Endothelial cell of umbilical vein (primary cell): ENCODE results near the gene APBB2. TPM values are rescaled to one million over a fixed set of nuclear protein-coding genes. Genes with fewer than 3 reads are reported as not detected.

ENCODE experiments used
- BruUV-seq: library from RNA; stranded (reverse); fragments of 400-500 nt; replicated peaks from 2 replicates; lab custom pipeline; 2021; lab: Mats Ljungman, UMichigan
- CTCF ChIA-PET: fragments of 300-600, 350-600 bp; sonication (Branson Sonifier 250); formaldehyde crosslinking; loops from one replicate; lab custom pipeline; 2021; ENCODE audit warnings: antibody characterized with exemption, inconsistent platforms; lab: Charles Lee
- POLR2A ChIA-PET: fragments of 300-600, 350-600 bp; sonication (Branson Sonifier 250); formaldehyde crosslinking; loops from one replicate; lab custom pipeline; 2021; ENCODE audit warnings: antibody characterized with exemption, inconsistent platforms; lab: Charles Lee
- DNase-seq: peaks from one replicate; pipeline ENCODE4 v3.0.0-alpha.2; 2011; ENCODE audit warnings: low read depth, low spot score
- FAIRE-seq: peaks from 2 replicates; lab custom pipeline; 2011; peaks lifted over from hg19 to GRCh38; lab: Jason Lieb, UNC
- H2AFZ ChIP-seq: 2 replicates; pipeline ENCODE4 v1.6.0; 2012; ENCODE audit warnings: low read depth, low read length, control low read depth, inconsistent platforms
- H3K27ac ChIP-seq: 2 replicates; pipeline ENCODE4 v1.5.1; 2011; ENCODE audit warnings: low read depth, mild to moderate bottlenecking, control low read depth, low read length, moderate library complexity; ENCODE audit not compliant: insufficient read depth
- H3K27me3 ChIP-seq, 2 experiments: 2 replicates each; pipeline versions ENCODE4 v1.6.0 to v1.6.1; 2011; ENCODE audit warnings: low read length in 2 of 2, mixed read lengths in 1 of 2; ENCODE audit not compliant: control insufficient read depth in 2 of 2, insufficient read depth in 2 of 2
- H3K36me3 ChIP-seq, 2 experiments: 2 replicates in 1 of 2; 3 replicates in 1 of 2; pipeline ENCODE4 v1.5.1; 2011; ENCODE audit warnings: low read length in 2 of 2, mild to moderate bottlenecking in 1 of 2, moderate library complexity in 1 of 2; ENCODE audit not compliant: control insufficient read depth in 2 of 2, insufficient read depth in 2 of 2; ENCODE audit errors: extremely low read depth in 1 of 2
- H3K4me1 ChIP-seq: 3 replicates; pipeline ENCODE4 v1.5.1; 2011; ENCODE audit warnings: mild to moderate bottlenecking, low read length; ENCODE audit not compliant: control insufficient read depth, insufficient read depth; ENCODE audit errors: extremely low read depth
- H3K4me2 ChIP-seq: 2 replicates; pipeline ENCODE4 v1.6.1; 2011; ENCODE audit warnings: low read length, control low read depth, mixed read lengths; ENCODE audit not compliant: insufficient read depth
- H3K4me3 ChIP-seq, 3 experiments: fragments of 200-600 bp in 1 of 3; sonication (generic), shearing (Covaris generic) in 1 of 3; replicated peaks in 1 of 3; 2 replicates each; pipeline ENCODE4 v1.5.1; 2011 to 2016; ENCODE audit warnings: control low read depth in 3 of 3, low read length in 3 of 3, mild to moderate bottlenecking in 2 of 3, inconsistent platforms in 1 of 3, low read depth in 1 of 3, moderate library complexity in 1 of 3; ENCODE audit not compliant: insufficient read depth in 1 of 3
- H3K79me2 ChIP-seq: 2 replicates; pipeline ENCODE4 v1.6.0; 2012; ENCODE audit warnings: low read length, inconsistent platforms; ENCODE audit not compliant: control insufficient read depth, insufficient read depth
- H3K9ac ChIP-seq: replicated peaks from 2 replicates; pipeline ENCODE3; 2011; ENCODE audit warnings: low read length, control low read depth; ENCODE audit not compliant: insufficient read depth; ENCODE audit errors: extremely low read depth
- H3K9me1 ChIP-seq: replicated peaks from 3 replicates; pipeline ENCODE4 v1.6.0; 2011; ENCODE audit warnings: mild to moderate bottlenecking, low read length; ENCODE audit not compliant: control insufficient read depth, insufficient read depth; ENCODE audit errors: extremely low read depth
- H3K9me3 ChIP-seq: replicated peaks from 2 replicates; pipeline ENCODE4 v1.5.1; 2012; ENCODE audit warnings: low read length, inconsistent platforms; ENCODE audit not compliant: control insufficient read depth, insufficient read depth
- H4K20me1 ChIP-seq: replicated peaks from 2 replicates; pipeline ENCODE3; 2011; ENCODE audit warnings: mild to moderate bottlenecking, low read length; ENCODE audit not compliant: control insufficient read depth, insufficient read depth; ENCODE audit errors: extremely low read depth
- EZH2 ChIP-seq: IDR thresholded peaks from 2 replicates; pipeline ENCODE4 v1.6.1; 2012; ENCODE audit warnings: borderline replicate concordance, low read depth, mild to moderate bottlenecking, moderate library complexity, low read length, inconsistent platforms; ENCODE audit not compliant: severe bottlenecking
- FOS ChIP-seq: IDR thresholded peaks from 2 replicates; pipeline ENCODE4 v1.6.1; 2011; ENCODE audit warnings: mild to moderate bottlenecking, low read length, moderate library complexity, borderline replicate concordance; ENCODE audit not compliant: insufficient read depth
- GATA2 ChIP-seq: IDR thresholded peaks from 2 replicates; pipeline ENCODE4 v1.7.0; 2011; ENCODE audit warnings: low read depth, mild to moderate bottlenecking, moderate library complexity, mixed read lengths, low read length; ENCODE audit not compliant: insufficient read length, insufficient read depth
- JUN ChIP-seq: IDR thresholded peaks from 2 replicates; pipeline ENCODE4 v1.6.1; 2011; ENCODE audit warnings: borderline replicate concordance, low read depth; ENCODE audit not compliant: insufficient read length, insufficient read depth
- MYC ChIP-seq: IDR thresholded peaks from one replicate; pipeline ENCODE4 v1.6.1; 2011; ENCODE audit warnings: mild to moderate bottlenecking, low read depth, low read length
- POLR2A ChIP-seq: IDR thresholded peaks from 2 replicates; pipeline ENCODE4 v1.6.1; 2012; ENCODE audit warnings: low read depth, mild to moderate bottlenecking, control low read depth, low read length
- POLR2AphosphoS5 ChIP-seq: IDR thresholded peaks from 2 replicates; pipeline ENCODE4 v1.6.1; 2012; ENCODE audit warnings: low read depth, mild to moderate bottlenecking, control low read depth, low read length, moderate library complexity; ENCODE audit not compliant: insufficient read depth
- dilution Hi-C: fragments of 300-500 bp; cut with MboI; formaldehyde crosslinking; loops from one replicate; pipeline ENCODE4 v1.15.0; 2019; ENCODE audit warnings: low sequenced_read_pairs; ENCODE audit not compliant: extremely low pct_ligation_motif_present
- intact Hi-C: fragments of 100-400 bp; cut with micrococcal nuclease; formaldehyde crosslinking; loops from one replicate; pipeline ENCODE4 v1.10.0; 2022
- polyA plus RNA-seq, 4 experiments: library from polyadenylated mRNA; depleted of rRNA in 3 of 4; stranded (reverse) in 3 of 4; unstranded in 1 of 4; fragments of >200 nt; gene quantifications; 2 replicates each; pipeline versions ENCODE4 v1.2.1 to v1.2.3, GENCODE V29; 2011 to 2012; ENCODE audit warnings: missing spikeins in 1 of 4
- total RNA-seq: library from RNA; stranded (reverse); gene quantifications from 2 replicates; pipeline ENCODE4 v1.2.3, GENCODE V29; 2021
- TF ChIP-seq, protein P1 (sequence below): IDR thresholded peaks from 2 replicates; pipeline ENCODE4 v1.6.1; 2011; ENCODE audit not compliant: insufficient read depth, insufficient read length
- TF ChIP-seq, protein P2 (sequence below), 2 donors: IDR thresholded peaks; 1 replicate in 1 of 2; 2 replicates in 1 of 2; pipeline ENCODE4 v1.5.1; 2011; ENCODE audit warnings: low read length in 2 of 2, mild to moderate bottlenecking in 2 of 2, moderate library complexity in 2 of 2, control low read depth in 1 of 2, inconsistent platforms in 1 of 2, low read depth in 1 of 2; ENCODE audit not compliant: insufficient read depth in 1 of 2; ENCODE audit errors: extremely low read depth in 1 of 2

Gene APBB2
- total and polyA plus RNA-seq, 2 donors (not counting 3 experiments of a cell fraction or from before 2014, with no cell fraction given): 79.8 to 124 TPM

DNA sequence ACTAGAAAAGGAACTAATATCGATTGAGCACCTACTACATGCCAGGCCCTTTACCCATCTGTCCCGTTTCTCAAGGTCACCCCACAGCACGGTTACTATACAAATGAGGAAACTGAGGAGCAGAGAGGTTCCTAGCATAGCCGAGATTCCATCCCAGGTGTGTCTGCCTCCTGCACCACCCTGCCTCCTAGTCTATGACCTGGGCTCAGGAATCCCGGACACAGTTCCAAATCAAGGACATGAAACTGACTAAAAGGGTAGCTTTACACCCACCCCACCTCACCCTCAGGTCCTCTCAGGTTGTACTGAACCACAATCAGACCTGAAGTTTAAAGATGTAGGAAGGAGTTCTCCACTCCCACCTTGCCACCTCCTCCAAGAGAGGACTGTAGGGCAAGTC lies 55.6 kb downstream of the APBB2 start:
- H3K4me2 ChIP-seq: peak overlapping the region; percentile 88
- CTCF ChIA-PET: interaction anchor here (3.3 kb wide), 1 partner anchor 18 kb away, joined by 21 read pairs; no protein-coding TSS in a partner anchor
- H3K4me1 ChIP-seq: peaks cover 84% of the 10 kb centered on the region
- no peaks in the 10 kb centered on the region for H4K20me1 ChIP-seq
- peak overlapping the region; percentile 92 for H3K27ac ChIP-seq
- no peak overlapping the region for H3K4me3 ChIP-seq
- POLR2A ChIA-PET: no interaction called here
- no peak for FAIRE-seq
- no peaks in the 10 kb centered on the region for H3K36me3 ChIP-seq
- no peaks in the 10 kb centered on the region for H3K27me3 ChIP-seq
- dilution Hi-C loops (no loop called here), intact Hi-C loops (no loop called here)
- H3K9me3 ChIP-seq: no peaks in the 10 kb centered on the region
- no peak for DNase-seq
- BruUV-seq: no TSS peak
- no peak overlapping the region for H2AFZ ChIP-seq
- peak overlapping the region; percentile 71 for H3K9ac ChIP-seq
- TF ChIP-seq MYC (no peak), JUN (no peak), POLR2A (no peak), POLR2AphosphoS5 (no peak), EZH2 (no peak), FOS (no peak), GATA2 (no peak)
- TF ChIP-seq, protein P1, sequence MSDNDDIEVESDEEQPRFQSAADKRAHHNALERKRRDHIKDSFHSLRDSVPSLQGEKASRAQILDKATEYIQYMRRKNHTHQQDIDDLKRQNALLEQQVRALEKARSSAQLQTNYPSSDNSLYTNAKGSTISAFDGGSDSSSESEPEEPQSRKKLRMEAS: no peak
- TF ChIP-seq, protein P2, sequence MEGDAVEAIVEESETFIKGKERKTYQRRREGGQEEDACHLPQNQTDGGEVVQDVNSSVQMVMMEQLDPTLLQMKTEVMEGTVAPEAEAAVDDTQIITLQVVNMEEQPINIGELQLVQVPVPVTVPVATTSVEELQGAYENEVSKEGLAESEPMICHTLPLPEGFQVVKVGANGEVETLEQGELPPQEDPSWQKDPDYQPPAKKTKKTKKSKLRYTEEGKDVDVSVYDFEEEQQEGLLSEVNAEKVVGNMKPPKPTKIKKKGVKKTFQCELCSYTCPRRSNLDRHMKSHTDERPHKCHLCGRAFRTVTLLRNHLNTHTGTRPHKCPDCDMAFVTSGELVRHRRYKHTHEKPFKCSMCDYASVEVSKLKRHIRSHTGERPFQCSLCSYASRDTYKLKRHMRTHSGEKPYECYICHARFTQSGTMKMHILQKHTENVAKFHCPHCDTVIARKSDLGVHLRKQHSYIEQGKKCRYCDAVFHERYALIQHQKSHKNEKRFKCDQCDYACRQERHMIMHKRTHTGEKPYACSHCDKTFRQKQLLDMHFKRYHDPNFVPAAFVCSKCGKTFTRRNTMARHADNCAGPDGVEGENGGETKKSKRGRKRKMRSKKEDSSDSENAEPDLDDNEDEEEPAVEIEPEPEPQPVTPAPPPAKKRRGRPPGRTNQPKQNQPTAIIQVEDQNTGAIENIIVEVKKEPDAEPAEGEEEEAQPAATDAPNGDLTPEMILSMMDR (IDR thresholded peaks at IDR 0.05; ENCODE audit: extremely low read depth in 1 of 2, insufficient read depth in 1 of 2, low read depth in 1 of 2, low read length in 2 of 2): no peak
- no peaks in the 10 kb centered on the region for H3K9me1 ChIP-seq
- peaks cover 74% of the 10 kb centered on the region for H3K79me2 ChIP-seq
